ENCODE measurements around the gene APBB2. TPM values are rescaled to one million over a fixed set of nuclear protein-coding genes. Genes with fewer than 3 reads are reported as not detected.

APBB2 gene
- total RNA-seq, 2 experiments from 2014 or later = 0.22 TPM; not detected in 1

- intact Hi-C loops (cut with DNase I, micrococcal nuclease) = no loop called here
Measured at GRCh38 chr4:41029098-41029497, 185.2 kb downstream of the APBB2 start.

GRCh38 chr4:41028392-41029076, 185.8 kb downstream of the APBB2 start:
- no peaks in the 10 kb centered on the region for H3K4me1 Mint-ChIP-seq (ENCODE audit: low read depth)
- DNase-seq = no peak
- TF ChIP-seq CTCF (IDR thresholded peaks at IDR 0.05) = no peak
- ChIA-PET CTCF (no interaction called here), POLR2A (no interaction called here)
- H3K27me3 Mint-ChIP-seq = no peaks in the 10 kb centered on the region
- intact Hi-C loops (cut with DNase I, micrococcal nuclease) = no loop called here
- H3K9me3 Mint-ChIP-seq = peaks cover 25% of the 10 kb centered on the region
- H3K27ac Mint-ChIP-seq = no peak overlapping the region
- Histone ChIP-seq H3K9me3 (ENCODE audit: control insufficient read depth in 1 of 2, insufficient read depth in 1 of 2, low read length in 2 of 2) (peaks cover 10 to 22% of the 10 kb centered on the region in 2 experiments), H3K27ac (ENCODE audit: low read depth in 1 of 2, low read length in 2 of 2) (no peak overlapping the region), H3K27me3 (ENCODE audit: control insufficient read depth in 1 of 2, insufficient read depth in 2 of 2, low read length in 2 of 2) (no peaks in the 10 kb centered on the region), H3K4me1 (ENCODE audit: insufficient read depth, low read length) (no peaks in the 10 kb centered on the region), H3K36me3 (ENCODE audit: insufficient read depth, low read length) (no peaks in the 10 kb centered on the region), H3K4me3 (ENCODE audit: low read length) (no peak overlapping the region)
- H3K4me3 Mint-ChIP-seq = no peak overlapping the region
- ATAC-seq (ENCODE audit: poor library complexity) = no peak
- H3K36me3 Mint-ChIP-seq (ENCODE audit: low read depth) = peaks cover 19% of the 10 kb centered on the region

More at GRCh38 chr4:41029098-41029497, 185.2 kb downstream of the APBB2 start:
- H3K27me3 ChIP-seq (ENCODE audit: control insufficient read depth in 1 of 2, insufficient read depth in 2 of 2, low read length in 2 of 2) = no peaks in the 10 kb centered on the region
- ATAC-seq (ENCODE audit: poor library complexity) (no peak), DNase-seq (no peak)
- CTCF ChIA-PET = no interaction called here
- POLR2A ChIA-PET = no interaction called here
- H3K36me3 ChIP-seq (ENCODE audit: insufficient read depth, low read length) = no peaks in the 10 kb centered on the region
- peaks cover 16% of the 10 kb centered on the region for H3K36me3 Mint-ChIP-seq (ENCODE audit: low read depth)
- no peak overlapping the region for H3K4me3 ChIP-seq (ENCODE audit: low read length)
- TF ChIP-seq CTCF (IDR thresholded peaks at IDR 0.05) = no peak
- no peak overlapping the region for H3K4me3 Mint-ChIP-seq
- H3K4me1 Mint-ChIP-seq (ENCODE audit: low read depth) = no peaks in the 10 kb centered on the region
- peaks cover 10 to 17% of the 10 kb centered on the region in 2 experiments for H3K9me3 ChIP-seq (ENCODE audit: control insufficient read depth in 1 of 2, insufficient read depth in 1 of 2, low read length in 2 of 2)
- H3K27ac ChIP-seq (ENCODE audit: low read depth in 1 of 2, low read length in 2 of 2) = no peak overlapping the region
- peaks cover 22% of the 10 kb centered on the region for H3K9me3 Mint-ChIP-seq
- H3K27ac Mint-ChIP-seq = no peak overlapping the region
- no peaks in the 10 kb centered on the region for H3K4me1 ChIP-seq (ENCODE audit: insufficient read depth, low read length)
- no peaks in the 10 kb centered on the region for H3K27me3 Mint-ChIP-seq

GRCh38 chr4:41026971-41027370, 187.4 kb downstream of the APBB2 start:
- intact Hi-C loops (cut with DNase I, micrococcal nuclease) = no loop called here
- CTCF ChIA-PET = no interaction called here
- H3K4me1 ChIP-seq (ENCODE audit: insufficient read depth, low read length) = no peaks in the 10 kb centered on the region
- H3K9me3 Mint-ChIP-seq = peaks cover 27% of the 10 kb centered on the region
- DNase-seq (no peak), ATAC-seq (ENCODE audit: poor library complexity) (no peak)
- no peaks in the 10 kb centered on the region for H3K4me1 Mint-ChIP-seq (ENCODE audit: low read depth)
- no peak for TF ChIP-seq CTCF (IDR thresholded peaks at IDR 0.05)
- H3K4me3 ChIP-seq (ENCODE audit: low read length) = no peak overlapping the region
- H3K27me3 ChIP-seq (ENCODE audit: control insufficient read depth in 1 of 2, insufficient read depth in 2 of 2, low read length in 2 of 2) = no peaks in the 10 kb centered on the region
- H3K4me3 Mint-ChIP-seq = no peak overlapping the region
- no peaks in the 10 kb centered on the region for H3K36me3 ChIP-seq (ENCODE audit: insufficient read depth, low read length)
- no peaks in the 10 kb centered on the region for H3K27me3 Mint-ChIP-seq
- POLR2A ChIA-PET = no interaction called here
- no peak overlapping the region for H3K27ac Mint-ChIP-seq
- peaks cover 10 to 23% of the 10 kb centered on the region in 2 experiments for H3K9me3 ChIP-seq (ENCODE audit: control insufficient read depth in 1 of 2, insufficient read depth in 1 of 2, low read length in 2 of 2)
- H3K27ac ChIP-seq (ENCODE audit: low read depth in 1 of 2, low read length in 2 of 2) = no peak overlapping the region
- peaks cover 19% of the 10 kb centered on the region for H3K36me3 Mint-ChIP-seq (ENCODE audit: low read depth)
